HepG2 (cell line): Measurements from ENCODE around the gene FIS1. TPM values are rescaled to one million over a fixed set of nuclear protein-coding genes. Genes with fewer than 3 reads are reported as not detected.

Experiments
- ARHGAP35 ChIP-seq: sonication (generic); formaldehyde crosslinking; IDR thresholded peaks from 2 replicates; pipeline ENCODE4 v1.9.0; 2022; ENCODE audit warnings: mild to moderate bottlenecking, inconsistent platforms, moderate library complexity, missing genetic modification reagents, borderline replicate concordance
- CBX2 ChIP-seq, 2 experiments: fragments of 200-600 bp in 1 of 2; sonication (generic); formaldehyde crosslinking in 1 of 2; IDR thresholded peaks; 2 replicates each; pipeline versions ENCODE4 v1.7.0 to v1.8.1; 2018 to 2022; ENCODE audit warnings: low read depth in 2 of 2, low read length in 1 of 2, mild to moderate bottlenecking in 1 of 2, missing genetic modification reagents in 1 of 2
- CENPT ChIP-seq: sonication (generic); formaldehyde crosslinking; IDR thresholded peaks from 2 replicates; pipeline ENCODE4 v1.8.0; 2022; ENCODE audit warnings: low read depth, mild to moderate bottlenecking, moderate library complexity, missing genetic modification reagents
- CTCF ChIP-seq: sonication (generic); formaldehyde crosslinking; IDR thresholded peaks from 2 replicates; pipeline ENCODE4 v1.5.0; 2020; ENCODE audit warnings: mild to moderate bottlenecking, missing genetic modification reagents, moderate library complexity
- FOXK2 ChIP-seq: fragments of 450-650 bp; IDR thresholded peaks from 2 replicates; pipeline ENCODE4 v1.6.1; 2016
- GABPA ChIP-seq, 2 experiments: IDR thresholded peaks; 2 replicates each; pipeline ENCODE4 v1.6.1; 2011 to 2016; ENCODE audit warnings: low read depth in 2 of 2, low read length in 1 of 2, missing biosample characterization in 1 of 2, missing genetic modification characterization in 1 of 2
- MBNL3 ChIP-seq: fragments of 250-450 bp; sonication (Bioruptor Pico); conservative IDR thresholded peaks from 2 replicates; pipeline ENCODE4 v1.8.0; 2022; ENCODE audit warnings: mild to moderate bottlenecking, inconsistent platforms
- MTA3 ChIP-seq: sonication (generic); formaldehyde crosslinking; IDR thresholded peaks from 2 replicates; pipeline ENCODE4 v1.4.0; 2020; ENCODE audit warnings: missing genetic modification reagents
- POLR2AphosphoS5 ChIP-seq: IDR thresholded peaks from 2 replicates; pipeline ENCODE4 v1.6.1; 2012; ENCODE audit warnings: low read depth, low read length
- STAG1 ChIP-seq: sonication (generic); formaldehyde crosslinking; IDR thresholded peaks from 2 replicates; pipeline ENCODE4 v1.4.0; 2020; ENCODE audit warnings: missing genetic modification reagents
- TBP ChIP-seq: sonication (generic); formaldehyde crosslinking; IDR thresholded peaks from 2 replicates; pipeline ENCODE4 v1.5.0; 2020; ENCODE audit warnings: missing genetic modification reagents
- THRA ChIP-seq: sonication (generic); formaldehyde crosslinking; IDR thresholded peaks from 2 replicates; pipeline ENCODE4 v1.4.0; 2020; ENCODE audit warnings: missing genetic modification reagents, borderline replicate concordance
- ZBTB38 ChIP-seq: sonication (generic); formaldehyde crosslinking; IDR thresholded peaks from 2 replicates; pipeline ENCODE4 v1.5.1; 2020; ENCODE audit warnings: mild to moderate bottlenecking, missing genetic modification reagents
- ZBTB4 ChIP-seq: sonication (generic); formaldehyde crosslinking; IDR thresholded peaks from 2 replicates; pipeline ENCODE4 v1.4.0; 2020; ENCODE audit warnings: missing genetic modification reagents, mild to moderate bottlenecking, borderline replicate concordance
- ZC3H13 ChIP-seq: sonication (generic); formaldehyde crosslinking; IDR thresholded peaks from 2 replicates; pipeline ENCODE4 v1.8.1; 2023; ENCODE audit warnings: mild to moderate bottlenecking, missing genetic modification reagents, moderate library complexity
- ZFP36L1 ChIP-seq: sonication (generic); formaldehyde crosslinking; IDR thresholded peaks from 2 replicates; pipeline ENCODE4 v1.8.0; 2022; ENCODE audit warnings: mild to moderate bottlenecking, missing genetic modification reagents, moderate library complexity
- ZFY ChIP-seq: sonication (generic); formaldehyde crosslinking; IDR thresholded peaks from 2 replicates; pipeline ENCODE4 v1.4.0; 2020; ENCODE audit warnings: missing genetic modification reagents
- ZKSCAN8 ChIP-seq: IDR thresholded peaks from 2 replicates; pipeline ENCODE4 v1.6.1; 2016; ENCODE audit warnings: borderline replicate concordance, missing genetic modification reagents, missing compliant biosample characterization
- ZNF124 ChIP-seq: sonication (generic); formaldehyde crosslinking; IDR thresholded peaks from 2 replicates; pipeline ENCODE4 v1.4.0; 2020; ENCODE audit warnings: missing genetic modification reagents
- ZNF382 ChIP-seq: sonication (generic); formaldehyde crosslinking; IDR thresholded peaks from 2 replicates; pipeline ENCODE4 v1.5.0; 2020; ENCODE audit warnings: missing genetic modification reagents, mild to moderate bottlenecking, borderline replicate concordance
- ZNF639 ChIP-seq: conservative IDR thresholded peaks from 2 replicates; pipeline ENCODE4 v1.6.1; 2018; ENCODE audit warnings: missing genetic modification reagents
- polyA plus RNA-seq, 8 experiments: library from polyadenylated mRNA; depleted of rRNA in 3 of 8; stranded (reverse) in 7 of 8; unstranded in 1 of 8; fragments of >200 nt; fragmentation: Illumina TruSeq in 4 of 8; extraction: Trizol in 4 of 8; gene quantifications; 2 replicates each; pipeline versions ENCODE4 v1.2.1 to v1.2.3, GENCODE V29; 2011 to 2016; ENCODE audit warnings: low read depth in 4 of 8, missing spikeins in 1 of 8, mixed read lengths in 1 of 8; ENCODE audit not compliant: insufficient read depth in 1 of 8
- total RNA-seq, 5 experiments: library from RNA; depleted of rRNA; stranded (reverse); fragments of >200 nt; fragmentation: Illumina TruSeq; extraction: Trizol; gene quantifications; 2 replicates each; pipeline ENCODE4 v1.2.3, GENCODE V29; 2016; ENCODE audit warnings: low read depth in 1 of 5

Gene FIS1
- total and polyA plus RNA-seq, 2 of the 13 experiments (the other 11 are each of a cell fraction or from before 2014, with no cell fraction given): 97.5 to 101 TPM

GRCh38 chr7:101217388-101218235 lies 27.3 kb downstream of the FIS1 start, which contains the start of the genes PLOD3 and ZNHIT1 (continued):
- TF ChIP-seq FOXK2 (no peak), CTCF (peak; percentile 66), ARHGAP35 (CRISPR knock-in tag) (no peak), ZBTB4 (CRISPR knock-in tag) (no peak), CENPT (CRISPR knock-in tag) (no peak), MBNL3 (CRISPR knock-in tag) (no peak), STAG1 (CRISPR knock-in tag) (peak; percentile 16; the same call in 1 of the 2 replicates), GABPA (IDR thresholded peaks at IDR 0.05; ENCODE audit: low read depth, low read length) (peak; percentile 74), GABPA (CRISPR knock-in tag; IDR thresholded peaks at IDR 0.05; ENCODE audit: low read depth) (peak; percentile 97), THRA (CRISPR knock-in tag) (peak; percentile 39; the same call in 1 of the 2 replicates), ZNF124 (CRISPR knock-in tag) (peak; percentile 67; the same call in 1 of the 2 replicates), ZKSCAN8 (CRISPR knock-in tag) (peak; percentile 54; the same call in 1 of the 2 replicates), ZNF382 (CRISPR knock-in tag) (no peak), POLR2AphosphoS5 (peak; percentile 60; the same call in 1 of the 2 replicates), ZNF639 (CRISPR knock-in tag) (peak; percentile 62; the same call in 1 of the 2 replicates), MTA3 (CRISPR knock-in tag) (no peak), ZC3H13 (CRISPR knock-in tag) (peak; percentile 37; the same call in 1 of the 2 replicates), TBP (CRISPR knock-in tag) (no peak), ZFY (CRISPR knock-in tag) (peak; percentile 74; the same call in 1 of the 2 replicates), ZFP36L1 (0 out of 2 replicates have a peak, but pooled peaks have one; percentile 31), ZBTB38 (CRISPR knock-in tag) (peak; percentile 31; the same call in 1 of the 2 replicates), CBX2 (IDR thresholded peaks at IDR 0.05; ENCODE audit: low read depth, low read length) (no peak), CBX2 (CRISPR knock-in tag; IDR thresholded peaks at IDR 0.05; ENCODE audit: low read depth) (no peak)
